A549 (cell line): Measurements from ENCODE around the gene HSPB9. TPM values are rescaled to one million over a fixed set of nuclear protein-coding genes. Genes with fewer than 3 reads are reported as not detected.
A peak's percentile ranks its signal among the peaks of the same experiment; 100 is the strongest.

Experiments used
- ATAC-seq, 2 experiments: fragments of 200-7000 bp in 1 of 2; fragments of >200 bp in 1 of 2; cut with Nextera tagmentation in 1 of 2; cut with Tn5 transposase in 1 of 2; 3 replicates each; pipeline versions ENCODE4 v1.8.0 to v1.9.1; 2018 to 2020; ENCODE audit warnings: mild to moderate bottlenecking in 1 of 2, moderate library complexity in 1 of 2
- CTCF ChIA-PET: fragments of 300-600 bp; sonication (Branson Sonifier 250); formaldehyde crosslinking; extraction: SDS; loops from one replicate; lab custom pipeline; 2021; ENCODE audit warnings: antibody characterized with exemption, inconsistent platforms; lab: Yijun Ruan, JAX
- POLR2A ChIA-PET: fragments of 350-600 bp; formaldehyde crosslinking; extraction: SDS; loops from one replicate; lab custom pipeline; 2021; ENCODE audit warnings: antibody characterized with exemption, inconsistent platforms; lab: Yijun Ruan, JAX
- DNase-seq, 2 experiments: peaks; one replicate each; pipeline versions ENCODE4 v3.0.0 to v3.0.0-alpha.2; 2011 to 2016; ENCODE audit warnings: low read depth in 1 of 2, low spot score in 1 of 2
- FAIRE-seq: peaks from 2 replicates; lab custom pipeline; 2011; peaks lifted over from hg19 to GRCh38; lab: Jason Lieb, UNC
- H3K27ac ChIP-seq, 2 experiments: fragments of >200 bp; sonication (Bioruptor Twin); formaldehyde crosslinking; 3 replicates each; pipeline ENCODE4 v1.5.1; 2016 to 2017
- H3K4me1 ChIP-seq: fragments of >200 bp; sonication (Bioruptor Twin); formaldehyde crosslinking; 3 replicates; pipeline ENCODE4 v1.6.1; 2016
- H3K4me2 ChIP-seq: fragments of >200 bp; sonication (Bioruptor Twin); formaldehyde crosslinking; 3 replicates; pipeline ENCODE4 v1.6.1; 2016
- H3K4me3 ChIP-seq: fragments of >200 bp; sonication (Bioruptor Twin); formaldehyde crosslinking; 3 replicates; pipeline ENCODE4 v1.5.1; 2016
- H3K9me3 ChIP-seq: fragments of >200 bp; sonication (Bioruptor Twin); formaldehyde crosslinking; 3 replicates; pipeline ENCODE4 v1.6.1; 2016
- ATOH8 ChIP-seq: fragments of 250-450 bp; sonication (Bioruptor Pico); IDR thresholded peaks from 2 replicates; pipeline ENCODE4 v1.5.0; 2020; ENCODE audit warnings: low read depth, mild to moderate bottlenecking, moderate library complexity
- BHLHE40 ChIP-seq: IDR thresholded peaks from 2 replicates; pipeline ENCODE4 v1.6.1; 2012; ENCODE audit warnings: low read depth, low read length, inconsistent platforms
- CBX8 ChIP-seq: fragments of 200-600 bp; sonication (generic); IDR thresholded peaks from 2 replicates; pipeline ENCODE4 v1.6.1; 2016
- CEBPB ChIP-seq, 2 experiments: fragments of >200 bp in 1 of 2; sonication (Bioruptor Twin) in 1 of 2; formaldehyde crosslinking in 1 of 2; IDR thresholded peaks; 2 replicates each; pipeline ENCODE4 v1.6.1; 2012 to 2016
- E2F6 ChIP-seq: IDR thresholded peaks from 2 replicates; pipeline ENCODE4 v1.6.1; 2012; ENCODE audit warnings: low read depth, borderline replicate concordance
- ELK1 ChIP-seq: fragments of 150-350 bp; IDR thresholded peaks from 2 replicates; pipeline ENCODE4 v1.6.1; 2014; ENCODE audit warnings: low read depth, mild to moderate bottlenecking, low read length
- FOSB ChIP-seq: fragments of 250-450 bp; sonication (Bioruptor Pico); IDR thresholded peaks from 2 replicates; pipeline ENCODE4 v1.5.0; 2020; ENCODE audit warnings: mild to moderate bottlenecking, moderate library complexity
- HEYL ChIP-seq: fragments of 250-450 bp; sonication (Bioruptor Pico); IDR thresholded peaks from 2 replicates; pipeline ENCODE4 v1.8.0; 2021; ENCODE audit warnings: mild to moderate bottlenecking, moderate library complexity
- HOXA7 ChIP-seq: fragments of 250-450 bp; sonication (Bioruptor Pico); IDR thresholded peaks from 2 replicates; pipeline ENCODE4 v1.5.0; 2020; ENCODE audit warnings: mild to moderate bottlenecking, moderate library complexity
- KDM1A ChIP-seq: fragments of 200-600 bp; sonication (generic); IDR thresholded peaks from 2 replicates; pipeline ENCODE4 v1.6.1; 2016; ENCODE audit warnings: low read depth, mild to moderate bottlenecking
- MYC ChIP-seq: IDR thresholded peaks from 2 replicates; pipeline ENCODE4 v1.6.1; 2012; ENCODE audit warnings: mild to moderate bottlenecking, inconsistent platforms, low read length, improper control_type of control experiment, borderline replicate concordance
- NFE2L2 ChIP-seq: fragments of 150-350 bp; conservative IDR thresholded peaks from 2 replicates; pipeline ENCODE4 v1.6.1; 2014; ENCODE audit warnings: low read length
- NR3C1 ChIP-seq: fragments of >200 bp; sonication (Bioruptor Twin); formaldehyde crosslinking; IDR thresholded peaks from 3 replicates; pipeline ENCODE4 v1.6.1; 2017
- PBX3 ChIP-seq: IDR thresholded peaks from 2 replicates; pipeline ENCODE4 v1.6.1; 2012
- RARB ChIP-seq: fragments of 250-450 bp; sonication (Bioruptor Pico); IDR thresholded peaks from 2 replicates; pipeline ENCODE4 v1.8.0; 2021; ENCODE audit warnings: mild to moderate bottlenecking, moderate library complexity
- SMC3 ChIP-seq: fragments of >200 bp; sonication (Bioruptor Twin); formaldehyde crosslinking; IDR thresholded peaks from 3 replicates; pipeline ENCODE4 v1.6.1; 2018; ENCODE audit warnings: inconsistent platforms
- TFCP2L1 ChIP-seq: fragments of 250-450 bp; sonication (Bioruptor Pico); IDR thresholded peaks from 2 replicates; pipeline ENCODE4 v1.5.0; 2021; ENCODE audit warnings: mild to moderate bottlenecking
- ZFP36 ChIP-seq: fragments of 450-650 bp; IDR thresholded peaks from 2 replicates; pipeline ENCODE4 v1.6.1; 2014; ENCODE audit warnings: borderline replicate concordance; ENCODE audit not compliant: partially characterized antibody
- WGBS: methylation state at CpG from one replicate; pipeline ENCODE4 v1.1.6; 2017; ENCODE audit errors: missing lambda C conversion rate; 5-methylcytosine and 5-hydroxymethylcytosine counted together
- polyA minus RNA-seq: library from RNA; depleted of rRNA, polyadenylated mRNA; stranded (reverse); fragments of >200 nt; gene quantifications from 2 replicates; pipeline ENCODE4 v1.2.3, GENCODE V29; 2011; rRNA and poly(A)+ RNA removed
- polyA plus RNA-seq, 4 experiments: library from polyadenylated mRNA; depleted of rRNA in 3 of 4; stranded (reverse); fragments of >200 nt; fragmentation: RNase III in 1 of 4; extraction: RNeasy Plus Mini Kit Qiagen cat#74134 plus additional on column Dnase treatment in 1 of 4; gene quantifications; 2 replicates in 3 of 4; 3 replicates in 1 of 4; pipeline ENCODE4 v1.2.3, GENCODE V29; 2011 to 2017
- TF ChIP-seq, protein P1 (sequence below): fragments of 250-450 bp; sonication (Bioruptor Pico); IDR thresholded peaks from 2 replicates; pipeline ENCODE4 v1.5.0; 2021; ENCODE audit warnings: mild to moderate bottlenecking, moderate library complexity, borderline replicate concordance
- TF ChIP-seq, protein P2 (sequence below): fragments of >200 bp; sonication (Bioruptor Twin); formaldehyde crosslinking; IDR thresholded peaks from 3 replicates; pipeline ENCODE4 v1.5.1; 2016

HSPB9 gene, protein sequence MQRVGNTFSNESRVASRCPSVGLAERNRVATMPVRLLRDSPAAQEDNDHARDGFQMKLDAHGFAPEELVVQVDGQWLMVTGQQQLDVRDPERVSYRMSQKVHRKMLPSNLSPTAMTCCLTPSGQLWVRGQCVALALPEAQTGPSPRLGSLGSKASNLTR
- polyA plus RNA-seq (2011; rRNA removed): 0.04 TPM in 1 of 2 replicates, not detected in the other
- polyA plus RNA-seq (2012; cell fraction: cytosol; rRNA removed): 0.06 and 0.07 TPM in 2 replicates
- polyA plus RNA-seq (2012; cell fraction: nucleus; rRNA removed): 0.11 and 0.18 TPM in 2 replicates
- not detected in 3 replicates for polyA plus RNA-seq (2017; fragmentation: RNase III; extraction: RNeasy Plus Mini Kit Qiagen cat#74134 plus additional on column Dnase treatment)
- not detected in 2 replicates for polyA minus RNA-seq

- ATAC-seq: no peak
- POLR2A ChIA-PET: no interaction called here
- Histone ChIP-seq H3K4me2 (no peak within 1 kb of the TSS; the same call in 1 of the 3 replicates), H3K4me1 (peaks cover 16% of the 10 kb centered on the region), H3K4me3 (no peak within 1 kb of the TSS), H3K9me3 (no peaks in the 10 kb centered on the region), H3K27ac (peak within 1 kb of the TSS in 1 of 2 experiments; percentile 94; a peak in 1 of 6 replicates)
- FAIRE-seq: no peak
- no peak for DNase-seq
- 94% methylated on average over 58 of the region's 61 CpGs for WGBS
- CTCF ChIA-PET: interaction anchor here (0.5 to 39.5 kb wide), 11 partner anchors 11 to 199 kb away, joined by 3 to 658 read pairs (median 4); partner anchors contain the start of genes CNP, DNAJC7, KCNH4 and NKIRAS2
- TF ChIP-seq BHLHE40 (no peak), E2F6 (no peak), CEBPB (IDR thresholded peaks at IDR 0.05) (no peak), MYC (no peak), PBX3 (no peak), HEYL (no peak), FOSB (CRISPR knock-in tag) (no peak), ELK1 (no peak), RARB (CRISPR knock-in tag) (no peak), ATOH8 (CRISPR knock-in tag) (no peak), HOXA7 (CRISPR knock-in tag) (no peak), CBX8 (no peak), ZFP36 (no peak), SMC3 (no peak), NR3C1 (no peak), TFCP2L1 (no peak), KDM1A (no peak), NFE2L2 (no peak)
- TF ChIP-seq, protein P1, sequence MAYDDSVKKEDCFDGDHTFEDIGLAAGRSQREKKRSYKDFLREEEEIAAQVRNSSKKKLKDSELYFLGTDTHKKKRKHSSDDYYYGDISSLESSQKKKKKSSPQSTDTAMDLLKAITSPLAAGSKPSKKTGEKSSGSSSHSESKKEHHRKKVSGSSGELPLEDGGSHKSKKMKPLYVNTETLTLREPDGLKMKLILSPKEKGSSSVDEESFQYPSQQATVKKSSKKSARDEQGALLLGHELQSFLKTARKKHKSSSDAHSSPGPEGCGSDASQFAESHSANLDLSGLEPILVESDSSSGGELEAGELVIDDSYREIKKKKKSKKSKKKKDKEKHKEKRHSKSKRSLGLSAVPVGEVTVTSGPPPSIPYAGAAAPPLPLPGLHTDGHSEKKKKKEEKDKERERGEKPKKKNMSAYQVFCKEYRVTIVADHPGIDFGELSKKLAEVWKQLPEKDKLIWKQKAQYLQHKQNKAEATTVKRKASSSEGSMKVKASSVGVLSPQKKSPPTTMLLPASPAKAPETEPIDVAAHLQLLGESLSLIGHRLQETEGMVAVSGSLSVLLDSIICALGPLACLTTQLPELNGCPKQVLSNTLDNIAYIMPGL: no peak
- TF ChIP-seq, protein P2, sequence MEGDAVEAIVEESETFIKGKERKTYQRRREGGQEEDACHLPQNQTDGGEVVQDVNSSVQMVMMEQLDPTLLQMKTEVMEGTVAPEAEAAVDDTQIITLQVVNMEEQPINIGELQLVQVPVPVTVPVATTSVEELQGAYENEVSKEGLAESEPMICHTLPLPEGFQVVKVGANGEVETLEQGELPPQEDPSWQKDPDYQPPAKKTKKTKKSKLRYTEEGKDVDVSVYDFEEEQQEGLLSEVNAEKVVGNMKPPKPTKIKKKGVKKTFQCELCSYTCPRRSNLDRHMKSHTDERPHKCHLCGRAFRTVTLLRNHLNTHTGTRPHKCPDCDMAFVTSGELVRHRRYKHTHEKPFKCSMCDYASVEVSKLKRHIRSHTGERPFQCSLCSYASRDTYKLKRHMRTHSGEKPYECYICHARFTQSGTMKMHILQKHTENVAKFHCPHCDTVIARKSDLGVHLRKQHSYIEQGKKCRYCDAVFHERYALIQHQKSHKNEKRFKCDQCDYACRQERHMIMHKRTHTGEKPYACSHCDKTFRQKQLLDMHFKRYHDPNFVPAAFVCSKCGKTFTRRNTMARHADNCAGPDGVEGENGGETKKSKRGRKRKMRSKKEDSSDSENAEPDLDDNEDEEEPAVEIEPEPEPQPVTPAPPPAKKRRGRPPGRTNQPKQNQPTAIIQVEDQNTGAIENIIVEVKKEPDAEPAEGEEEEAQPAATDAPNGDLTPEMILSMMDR: no peak
These were observed at the start of gene HSPB9 for GRCh38 chr17:42122371-42123303. HSPB9 (plus strand) TSS chr17:42122804; CDS start chr17:42122851, 47 bp downstream.
